IPS DF 6.9 (cell line): ENCODE data around the gene HERPUD1.
"Not testable (repeated sequence)": the region's sequence is repeated elsewhere in the genome, so short reads cannot be mapped to it uniquely, and the experiment has no call there.

Experiments
- DNase-seq: peaks from one replicate; pipeline ENCODE4 v3.0.0-alpha.2; 2013; ENCODE audit warnings: low read depth, low spot score
- H3K27ac ChIP-seq: one replicate; pipeline ENCODE4 v1.5.1; 2013; ENCODE audit warnings: low read length, control low read depth
- H3K27me3 ChIP-seq: 2 replicates; pipeline ENCODE4 v1.6.1; 2013; ENCODE audit warnings: mild to moderate bottlenecking, low read length; ENCODE audit not compliant: control insufficient read depth, insufficient read depth
- H3K36me3 ChIP-seq: 2 replicates; pipeline ENCODE4 v1.6.1; 2013; ENCODE audit warnings: low read length; ENCODE audit not compliant: control insufficient read depth, insufficient read depth
- H3K4me1 ChIP-seq: 2 replicates; pipeline ENCODE4 v1.6.1; 2013; ENCODE audit warnings: low read length; ENCODE audit not compliant: control insufficient read depth, insufficient read depth
- H3K4me3 ChIP-seq: 2 replicates; pipeline ENCODE4 v1.5.1; 2013; ENCODE audit warnings: mild to moderate bottlenecking, low read length
- H3K9me3 ChIP-seq: 2 replicates; pipeline ENCODE4 v1.6.1; 2013; ENCODE audit warnings: low read length, inconsistent platforms; ENCODE audit not compliant: control insufficient read depth, insufficient read depth
- WGBS: extraction: QIAGEN DNeasy Blood & Tissue Kit; methylation state at CpG from one replicate; pipeline ENCODE4 v1.1.7; 2013; ENCODE audit warnings: mixed read lengths, missing lambda C conversion rate; ENCODE audit not compliant: insufficient read length, insufficient coverage; 5-methylcytosine and 5-hydroxymethylcytosine counted together

HERPUD1 gene, protein sequence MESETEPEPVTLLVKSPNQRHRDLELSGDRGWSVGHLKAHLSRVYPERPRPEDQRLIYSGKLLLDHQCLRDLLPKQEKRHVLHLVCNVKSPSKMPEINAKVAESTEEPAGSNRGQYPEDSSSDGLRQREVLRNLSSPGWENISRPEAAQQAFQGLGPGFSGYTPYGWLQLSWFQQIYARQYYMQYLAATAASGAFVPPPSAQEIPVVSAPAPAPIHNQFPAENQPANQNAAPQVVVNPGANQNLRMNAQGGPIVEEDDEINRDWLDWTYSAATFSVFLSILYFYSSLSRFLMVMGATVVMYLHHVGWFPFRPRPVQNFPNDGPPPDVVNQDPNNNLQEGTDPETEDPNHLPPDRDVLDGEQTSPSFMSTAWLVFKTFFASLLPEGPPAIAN

DNA sequence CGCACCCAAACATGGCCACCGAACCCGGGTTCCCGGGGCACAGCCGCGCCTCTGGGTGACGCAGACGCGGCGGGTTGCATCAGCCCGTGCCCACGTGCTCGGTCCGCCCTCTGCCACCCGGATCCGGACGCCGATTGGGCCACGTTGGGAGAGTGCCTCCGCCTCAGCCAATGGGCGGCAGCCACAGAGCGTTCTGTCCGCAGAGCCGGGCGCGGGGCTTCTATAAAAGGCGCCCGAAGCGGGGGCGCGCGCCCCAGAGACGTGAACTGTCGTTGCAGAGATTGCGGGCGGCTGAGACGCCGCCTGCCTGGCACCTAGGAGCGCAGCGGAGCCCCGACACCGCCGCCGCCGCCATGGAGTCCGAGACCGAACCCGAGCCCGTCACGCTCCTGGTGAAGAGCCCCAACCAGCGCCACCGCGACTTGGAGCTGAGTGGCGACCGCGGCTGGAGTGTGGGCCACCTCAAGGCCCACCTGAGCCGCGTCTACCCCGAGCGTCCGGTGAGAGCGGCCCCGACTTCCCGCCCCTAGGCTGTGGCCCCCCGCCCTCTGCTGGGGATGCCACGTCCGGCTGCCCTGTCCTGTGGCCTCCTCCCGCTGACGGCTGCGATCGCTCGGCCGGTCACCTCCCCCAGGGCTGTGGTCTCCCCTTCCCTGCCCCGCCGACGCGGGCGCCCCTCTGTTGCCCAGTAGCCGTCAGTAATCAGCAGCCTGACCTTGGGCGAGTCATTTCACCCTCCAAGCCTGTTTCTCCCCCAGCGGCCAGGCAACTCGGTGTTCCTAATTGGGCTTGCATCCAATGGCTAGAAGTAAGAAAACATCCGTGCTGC lies at the start of gene HERPUD1:
TSS of gene HERPUD1 (plus strand) at position 251 of the 829 bp plus-strand sequence. CDS start at position 354, 103 bp downstream.
- DNase-seq: peak; percentile 92
- peaks cover 5% of the 10 kb centered on the region; the same call in 1 of the 2 replicates for H3K36me3 ChIP-seq
- H3K9me3 ChIP-seq: no peaks in the 10 kb centered on the region
- H3K4me3 ChIP-seq: peak within 1 kb of the TSS; percentile 81
- H3K4me1 ChIP-seq: peaks cover 3% of the 10 kb centered on the region
- WGBS: no CpG with 5 or more reads among the region's 83 CpGs
- H3K27me3 ChIP-seq: no peaks in the 10 kb centered on the region
- H3K27ac ChIP-seq: no peak within 1 kb of the TSS

DNA sequence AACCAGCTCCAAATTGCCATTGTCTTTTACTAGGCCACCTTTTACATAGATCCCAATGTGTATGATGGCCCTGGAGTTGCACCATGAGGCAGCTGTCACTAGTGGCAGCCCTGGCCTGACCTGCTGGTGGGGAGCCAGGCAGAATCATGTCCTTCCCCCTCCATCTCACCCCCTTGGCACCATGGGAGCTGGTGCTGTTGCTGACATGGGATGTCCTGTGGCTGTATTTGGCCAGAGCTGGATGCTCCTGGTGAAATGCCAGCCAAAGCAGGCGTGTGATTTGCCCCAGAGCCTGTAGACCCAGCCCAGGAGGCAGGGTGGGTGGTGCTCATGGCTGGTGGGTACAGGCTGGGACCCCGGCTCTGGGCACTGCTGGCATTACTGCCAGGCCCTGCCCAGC lies 48.4 kb upstream of the HERPUD1 start:
- no peak overlapping the region for H3K27ac ChIP-seq
- no CpG with 5 or more reads among the region's 2 CpGs for WGBS

DNA sequence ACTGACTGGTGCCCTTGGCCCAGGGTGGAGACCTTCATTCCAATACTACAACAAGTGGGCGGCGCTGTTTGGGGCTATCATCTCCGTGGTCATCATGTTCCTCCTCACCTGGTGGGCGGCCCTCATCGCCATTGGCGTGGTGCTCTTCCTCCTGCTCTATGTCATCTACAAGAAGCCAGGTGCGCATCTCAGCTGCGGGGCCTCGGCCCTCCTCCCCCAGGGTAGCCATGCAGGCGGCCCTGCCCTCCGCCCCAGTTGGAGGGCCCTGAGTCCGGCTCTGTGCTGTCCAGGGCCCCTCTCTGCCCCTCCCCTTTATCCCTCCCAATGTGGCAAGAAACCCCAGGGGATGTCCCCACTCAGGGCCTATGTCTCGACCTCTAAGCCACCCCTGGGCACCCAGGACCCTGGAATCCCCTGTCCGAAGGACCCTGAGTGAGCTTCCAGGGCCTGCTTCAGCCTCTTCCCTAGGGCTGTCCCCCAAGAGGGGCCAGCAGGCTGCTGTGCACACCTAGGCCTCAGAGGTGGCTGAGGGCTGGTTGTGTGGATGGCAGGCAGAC lies 47.8 kb upstream of the HERPUD1 start:
- H3K4me3 ChIP-seq: no peak overlapping the region
- no peaks in the 10 kb centered on the region for H3K36me3 ChIP-seq
- peaks cover 2% of the 10 kb centered on the region; the same call in 1 of the 2 replicates for H3K9me3 ChIP-seq
- no peak overlapping the region for H3K27ac ChIP-seq
- no peaks in the 10 kb centered on the region for H3K4me1 ChIP-seq
- WGBS: no CpG with 5 or more reads among the region's 14 CpGs
- no peaks in the 10 kb centered on the region for H3K27me3 ChIP-seq
- DNase-seq: no peak

More for the DNA sequence above, 48.4 kb upstream of the HERPUD1 start:
- Histone ChIP-seq H3K36me3 (no peaks in the 10 kb centered on the region), H3K9me3 (peaks cover 2% of the 10 kb centered on the region; the same call in 1 of the 2 replicates), H3K4me1 (no peaks in the 10 kb centered on the region), H3K4me3 (no peak overlapping the region), H3K27me3 (no peaks in the 10 kb centered on the region)
- DNase-seq: no peak

DNA sequence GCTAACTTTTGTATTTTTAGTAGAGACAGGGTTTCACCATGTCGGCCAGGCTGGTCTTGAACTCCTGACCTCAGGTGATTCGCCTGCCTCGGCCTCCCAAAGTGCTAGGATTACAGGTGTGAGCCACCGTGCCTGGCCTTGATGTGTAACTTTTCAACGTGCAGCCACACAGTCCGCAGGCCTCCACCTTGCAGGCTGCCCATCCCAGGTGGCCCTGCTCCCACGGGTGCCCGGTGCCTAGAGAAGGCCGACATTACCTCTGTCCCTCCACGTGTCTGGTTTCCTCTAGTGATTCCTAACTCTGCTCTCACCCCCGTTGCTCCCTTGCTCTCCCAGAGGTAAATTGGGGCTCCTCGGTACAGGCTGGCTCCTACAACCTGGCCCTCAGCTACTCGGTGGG lies 47.0 kb upstream of the HERPUD1 start:
- H3K4me1 ChIP-seq, H3K27me3 ChIP-seq, H3K9me3 ChIP-seq, H3K4me3 ChIP-seq, H3K27ac ChIP-seq, H3K36me3 ChIP-seq, DNase-seq: not testable (repeated sequence)
- no CpG with 5 or more reads among the region's 13 CpGs for WGBS

DNA sequence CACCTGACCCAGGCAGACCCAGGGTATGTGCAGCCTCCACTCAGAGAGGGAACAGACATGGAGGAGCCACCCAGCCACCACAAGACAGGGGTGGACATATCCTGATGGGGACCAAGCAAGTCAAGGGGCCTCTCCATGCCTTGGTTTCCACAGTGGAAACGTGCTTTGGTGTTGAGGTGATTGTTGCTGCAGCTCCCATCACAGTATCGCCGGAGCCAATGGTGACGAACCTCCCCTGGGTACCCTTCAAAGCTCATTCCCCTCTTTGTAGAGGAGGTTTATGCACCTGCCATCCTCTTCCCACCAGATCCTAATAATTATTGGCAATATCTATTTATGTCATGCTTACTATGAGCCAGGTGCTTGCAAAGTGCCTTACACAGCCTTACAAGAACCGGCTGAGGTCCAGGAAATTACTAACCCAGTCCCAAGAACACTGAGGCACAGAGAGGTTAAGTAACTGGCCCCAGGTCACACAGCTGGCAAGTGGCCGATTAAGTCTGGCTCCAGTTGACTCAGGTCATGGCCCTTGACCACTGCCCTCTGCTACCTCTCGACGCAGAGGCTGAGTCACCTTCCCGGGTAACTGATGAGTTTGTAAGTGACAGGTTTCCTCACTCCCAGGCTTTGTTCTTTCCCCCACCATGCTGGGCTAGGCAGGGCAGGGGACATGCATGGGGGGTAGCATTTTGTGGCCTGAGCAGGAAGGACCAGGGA lies 46.3 kb upstream of the HERPUD1 start:
- Histone ChIP-seq H3K4me1 (no peaks in the 10 kb centered on the region), H3K36me3 (no peaks in the 10 kb centered on the region), H3K4me3 (no peak overlapping the region), H3K27me3 (no peaks in the 10 kb centered on the region), H3K27ac (no peak overlapping the region), H3K9me3 (peaks cover 2% of the 10 kb centered on the region; the same call in 1 of the 2 replicates)
- no CpG with 5 or more reads among the region's 9 CpGs for WGBS
- DNase-seq: no peak

DNA sequence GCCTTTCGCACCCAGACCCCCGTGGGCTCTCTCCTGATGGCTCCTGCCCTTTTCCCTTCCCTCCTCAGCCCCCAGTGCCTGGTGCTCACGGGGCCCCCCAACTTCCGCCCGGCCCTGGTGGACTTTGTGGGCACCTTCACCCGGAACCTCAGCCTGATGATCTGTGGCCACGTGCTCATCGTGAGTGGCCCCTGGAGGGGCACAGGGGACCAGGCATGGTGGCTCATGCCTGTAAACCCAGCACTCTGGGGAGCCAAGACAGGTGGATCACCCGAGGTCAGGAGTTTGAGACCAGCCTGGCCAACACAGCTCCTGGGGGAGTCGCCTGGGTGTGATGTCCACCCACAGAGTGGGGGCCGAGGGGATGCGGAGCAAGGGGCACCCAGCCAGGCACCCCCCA lies 45.6 kb upstream of the HERPUD1 start:
- Histone ChIP-seq H3K27ac (no peak overlapping the region), H3K9me3 (peaks cover 2% of the 10 kb centered on the region; the same call in 1 of the 2 replicates), H3K4me3 (no peak overlapping the region), H3K27me3 (no peaks in the 10 kb centered on the region), H3K36me3 (no peaks in the 10 kb centered on the region), H3K4me1 (no peaks in the 10 kb centered on the region)
- WGBS: no CpG with 5 or more reads among the region's 12 CpGs
- DNase-seq: no peak

DNA sequence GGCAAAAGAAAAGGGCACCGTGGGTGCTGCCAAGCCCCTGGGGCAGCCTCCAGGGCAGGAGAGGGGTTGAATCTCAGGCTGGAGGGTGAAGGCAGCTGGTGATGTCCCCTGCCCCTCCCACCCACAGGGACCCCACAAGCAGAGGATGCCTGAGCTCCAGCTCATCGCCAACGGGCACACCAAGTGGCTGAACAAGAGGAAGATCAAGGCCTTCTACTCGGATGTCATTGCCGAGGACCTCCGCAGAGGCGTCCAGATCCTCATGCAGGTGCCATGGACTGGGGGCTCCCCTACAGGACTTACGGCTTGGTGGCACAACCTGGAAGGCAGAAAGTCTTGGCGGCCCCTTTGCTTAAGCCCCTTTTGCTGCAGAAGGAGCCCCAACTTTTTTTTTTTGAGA lies 45.1 kb upstream of the HERPUD1 start:
- H3K9me3 ChIP-seq: peaks cover 2% of the 10 kb centered on the region; the same call in 1 of the 2 replicates
- DNase-seq: no peak
- no peak overlapping the region for H3K27ac ChIP-seq
- WGBS: no CpG with 5 or more reads among the region's 9 CpGs
- no peaks in the 10 kb centered on the region for H3K27me3 ChIP-seq
- no peak overlapping the region for H3K4me3 ChIP-seq
- H3K36me3 ChIP-seq: no peaks in the 10 kb centered on the region
- H3K4me1 ChIP-seq: no peaks in the 10 kb centered on the region

DNA sequence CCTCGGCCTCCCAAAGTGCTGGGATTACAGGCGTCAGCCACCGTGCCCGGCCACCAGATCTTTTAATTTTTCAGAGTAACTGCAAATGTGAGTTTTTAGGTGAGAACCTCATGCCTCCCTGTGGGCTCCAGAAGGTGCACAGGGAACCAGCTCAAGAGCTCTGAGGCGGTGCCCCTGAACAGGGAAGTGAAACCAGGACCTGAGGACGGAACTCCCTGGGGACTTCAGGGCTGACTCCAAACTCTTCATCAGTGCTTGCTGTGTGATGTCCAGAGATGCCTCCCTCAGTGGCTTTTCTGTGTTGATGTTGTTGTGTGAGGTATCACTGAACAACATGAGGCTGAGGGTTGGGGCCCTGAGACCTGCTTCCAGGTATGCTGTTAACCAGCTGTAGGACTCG lies 43.1 kb upstream of the HERPUD1 start:
- Histone ChIP-seq H3K9me3 (peaks cover 2% of the 10 kb centered on the region; the same call in 1 of the 2 replicates), H3K27me3 (no peaks in the 10 kb centered on the region), H3K27ac (no peak overlapping the region), H3K36me3 (no peaks in the 10 kb centered on the region), H3K4me1 (no peaks in the 10 kb centered on the region), H3K4me3 (no peak overlapping the region)
- no CpG with 5 or more reads among the region's 7 CpGs for WGBS
- no peak for DNase-seq

DNA sequence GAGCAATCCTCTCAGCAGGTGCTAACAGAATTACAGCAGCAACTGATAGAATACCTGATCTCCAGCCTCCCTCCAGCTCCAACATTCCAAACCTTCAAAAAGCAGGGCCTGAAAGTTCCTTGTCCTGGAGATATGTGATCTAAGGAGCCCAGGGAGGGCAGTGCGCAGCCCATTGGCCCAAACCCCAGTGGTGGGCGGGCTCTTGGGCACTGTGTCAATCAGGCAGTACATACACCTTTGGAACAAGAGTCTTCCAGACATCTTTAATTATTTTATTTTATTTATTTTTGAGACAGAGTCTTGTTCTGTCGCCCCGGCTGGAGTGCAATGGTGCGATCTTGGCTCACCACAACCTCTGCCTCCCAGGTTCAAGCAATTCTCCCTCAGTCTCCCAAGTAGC lies 42.7 kb upstream of the HERPUD1 start:
- no CpG with 5 or more reads among the region's 5 CpGs for WGBS
- DNase-seq: no peak
- H3K27me3 ChIP-seq: no peaks in the 10 kb centered on the region
- no peaks in the 10 kb centered on the region for H3K4me1 ChIP-seq
- no peak overlapping the region for H3K4me3 ChIP-seq
- H3K36me3 ChIP-seq: no peaks in the 10 kb centered on the region
- H3K9me3 ChIP-seq: peaks cover 2% of the 10 kb centered on the region; the same call in 1 of the 2 replicates
- no peak overlapping the region for H3K27ac ChIP-seq

DNA sequence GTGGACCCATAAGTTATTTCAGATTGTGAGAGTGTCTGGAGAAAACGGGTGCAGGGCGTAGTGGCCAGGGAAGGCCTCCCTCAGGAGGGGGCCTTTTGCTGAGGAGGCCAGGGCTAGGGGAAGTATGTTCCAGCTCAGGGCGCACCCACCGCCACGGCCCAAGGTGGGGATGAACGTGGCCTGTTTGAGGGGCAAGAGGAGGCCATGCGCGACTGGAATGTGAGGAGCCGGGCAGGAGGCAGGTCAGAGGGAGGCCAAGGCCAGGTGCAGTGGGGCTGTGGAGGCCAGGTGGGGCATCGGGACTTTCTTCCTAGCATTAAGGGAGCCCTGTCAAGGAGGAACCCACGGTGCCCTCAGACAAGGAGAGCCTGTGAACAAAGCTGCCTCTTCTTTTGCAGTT lies 40.3 kb upstream of the HERPUD1 start:
- Histone ChIP-seq H3K4me3 (no peak overlapping the region), H3K27me3 (no peaks in the 10 kb centered on the region), H3K9me3 (no peaks in the 10 kb centered on the region), H3K36me3 (no peaks in the 10 kb centered on the region), H3K27ac (no peak overlapping the region), H3K4me1 (no peaks in the 10 kb centered on the region)
- DNase-seq: no peak
- no CpG with 5 or more reads among the region's 11 CpGs for WGBS
